WERI-Rb-1 (cell line): ENCODE measurements around the gene TXN.
A peak's percentile ranks its signal among the peaks of the same experiment; 100 is the strongest.

Experiments
- DNase-seq: peaks from one replicate; pipeline ENCODE4 v3.0.0-alpha.2; 2020
- H3K27ac ChIP-seq: fragments of 250-450 bp; sonication (Bioruptor Pico); 2 replicates; pipeline ENCODE4 v1.5.1; 2020; ENCODE audit warnings: mild to moderate bottlenecking, moderate library complexity
- H3K27me3 ChIP-seq: fragments of 250-450 bp; sonication (Bioruptor Pico); 2 replicates; pipeline ENCODE4 v1.5.1; 2021; ENCODE audit warnings: mild to moderate bottlenecking, low read depth, moderate library complexity; ENCODE audit not compliant: insufficient read depth, severe bottlenecking
- H3K36me3 ChIP-seq: fragments of 250-450 bp; sonication (Bioruptor Pico); 2 replicates; pipeline ENCODE4 v1.5.1; 2020; ENCODE audit warnings: mild to moderate bottlenecking, moderate library complexity
- H3K4me3 ChIP-seq: 2 replicates; pipeline ENCODE4 v1.5.1; 2011; ENCODE audit warnings: low read depth, mild to moderate bottlenecking, control low read depth, low read length
- H3K9me3 ChIP-seq: fragments of 250-450 bp; sonication (Bioruptor Pico); 2 replicates; pipeline ENCODE4 v1.5.1; 2021; ENCODE audit warnings: mild to moderate bottlenecking, moderate library complexity; ENCODE audit not compliant: severe bottlenecking
- TF ChIP-seq, protein P1 (sequence below): IDR thresholded peaks from 2 replicates; pipeline ENCODE4 v1.5.1; 2011; ENCODE audit warnings: low read depth, mild to moderate bottlenecking, control low read depth, inconsistent platforms, low read length

TXN gene

GRCh38 chr9:110261632-110262031 is 5.3 kb upstream of the TXN start:
- Histone ChIP-seq H3K27me3 (peaks cover 29% of the 10 kb centered on the region), H3K4me3 (no peak overlapping the region)
- DNase-seq, result no peak

GRCh38 chr9:110260911-110261310 is 4.6 kb upstream of the TXN start:
- TF ChIP-seq, protein P1, sequence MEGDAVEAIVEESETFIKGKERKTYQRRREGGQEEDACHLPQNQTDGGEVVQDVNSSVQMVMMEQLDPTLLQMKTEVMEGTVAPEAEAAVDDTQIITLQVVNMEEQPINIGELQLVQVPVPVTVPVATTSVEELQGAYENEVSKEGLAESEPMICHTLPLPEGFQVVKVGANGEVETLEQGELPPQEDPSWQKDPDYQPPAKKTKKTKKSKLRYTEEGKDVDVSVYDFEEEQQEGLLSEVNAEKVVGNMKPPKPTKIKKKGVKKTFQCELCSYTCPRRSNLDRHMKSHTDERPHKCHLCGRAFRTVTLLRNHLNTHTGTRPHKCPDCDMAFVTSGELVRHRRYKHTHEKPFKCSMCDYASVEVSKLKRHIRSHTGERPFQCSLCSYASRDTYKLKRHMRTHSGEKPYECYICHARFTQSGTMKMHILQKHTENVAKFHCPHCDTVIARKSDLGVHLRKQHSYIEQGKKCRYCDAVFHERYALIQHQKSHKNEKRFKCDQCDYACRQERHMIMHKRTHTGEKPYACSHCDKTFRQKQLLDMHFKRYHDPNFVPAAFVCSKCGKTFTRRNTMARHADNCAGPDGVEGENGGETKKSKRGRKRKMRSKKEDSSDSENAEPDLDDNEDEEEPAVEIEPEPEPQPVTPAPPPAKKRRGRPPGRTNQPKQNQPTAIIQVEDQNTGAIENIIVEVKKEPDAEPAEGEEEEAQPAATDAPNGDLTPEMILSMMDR, result no peak
- no peaks in the 10 kb centered on the region for H3K36me3 ChIP-seq
- no peak for DNase-seq
- H3K27me3 ChIP-seq, result peaks cover 29% of the 10 kb centered on the region
- H3K4me3 ChIP-seq, result no peak overlapping the region
- peaks cover 1% of the 10 kb centered on the region for H3K9me3 ChIP-seq
- H3K27ac ChIP-seq, result no peak overlapping the region

More at GRCh38 chr9:110261632-110262031, 5.3 kb upstream of the TXN start:
- no peaks in the 10 kb centered on the region for H3K36me3 ChIP-seq
- H3K9me3 ChIP-seq, result no peaks in the 10 kb centered on the region
- no peak overlapping the region for H3K27ac ChIP-seq
- TF ChIP-seq, protein P1, result no peak

DNA sequence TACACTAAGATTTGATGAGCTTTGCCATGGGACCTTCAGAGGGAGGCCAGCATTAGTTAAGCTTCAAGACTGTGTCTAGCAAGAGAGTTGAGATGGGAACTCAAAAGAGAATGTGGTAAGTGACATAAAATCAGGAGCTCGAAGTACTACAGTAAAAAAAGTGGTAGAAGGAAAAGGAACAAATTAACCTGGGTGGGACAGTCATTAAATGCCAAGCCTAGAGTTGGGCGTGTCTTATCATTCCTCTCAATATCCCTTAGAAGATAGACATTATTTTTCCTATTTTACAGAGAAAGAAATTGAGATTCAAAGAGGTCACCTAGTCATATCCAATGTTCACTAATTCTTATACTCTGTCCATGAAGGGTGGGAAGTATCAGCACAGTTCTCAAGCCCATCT is 3.3 kb upstream of the TXN start:
- Histone ChIP-seq H3K9me3 (peaks cover 9% of the 10 kb centered on the region), H3K27me3 (peaks cover 29% of the 10 kb centered on the region), H3K36me3 (no peaks in the 10 kb centered on the region), H3K27ac (no peak overlapping the region), H3K4me3 (no peak overlapping the region)
- no peak for DNase-seq
- TF ChIP-seq, protein P1, result no peak

- H3K9me3 ChIP-seq, result peaks cover 9% of the 10 kb centered on the region
- TF ChIP-seq, protein P1, result no peak
- H3K27me3 ChIP-seq, result peaks cover 32% of the 10 kb centered on the region
Observed at GRCh38 chr9:110258690-110259091, 2.4 kb upstream of the TXN start.

DNA sequence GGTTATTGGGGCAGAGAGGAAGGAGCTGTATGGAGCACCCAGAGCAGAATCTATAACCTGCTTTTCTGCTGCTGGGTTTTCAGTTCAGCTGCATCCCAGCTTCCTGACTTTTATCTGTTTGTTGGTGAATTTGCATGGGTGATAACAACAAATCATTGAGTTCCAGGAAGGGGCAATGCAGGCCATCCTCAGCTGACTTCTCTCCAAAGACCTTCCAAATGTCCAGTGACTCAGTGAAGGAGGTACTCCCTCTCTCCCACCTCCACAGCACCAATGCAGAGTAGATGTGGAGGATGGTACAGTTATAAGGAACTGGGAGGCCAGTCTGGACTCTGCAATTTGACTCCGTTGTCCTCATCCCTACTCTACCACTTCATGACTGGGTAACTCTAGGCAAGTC is 1.6 kb upstream of the TXN start:
- peaks cover 32% of the 10 kb centered on the region for H3K27me3 ChIP-seq
- TF ChIP-seq, protein P1, result no peak
- no peak for DNase-seq
- no peaks in the 10 kb centered on the region for H3K36me3 ChIP-seq
- H3K4me3 ChIP-seq, result no peak overlapping the region
- H3K9me3 ChIP-seq, result peaks cover 9% of the 10 kb centered on the region
- H3K27ac ChIP-seq, result no peak overlapping the region

More at GRCh38 chr9:110258690-110259091, 2.4 kb upstream of the TXN start:
- no peak for DNase-seq
- Histone ChIP-seq H3K27ac (no peak overlapping the region), H3K4me3 (no peak overlapping the region), H3K36me3 (no peaks in the 10 kb centered on the region)

DNA sequence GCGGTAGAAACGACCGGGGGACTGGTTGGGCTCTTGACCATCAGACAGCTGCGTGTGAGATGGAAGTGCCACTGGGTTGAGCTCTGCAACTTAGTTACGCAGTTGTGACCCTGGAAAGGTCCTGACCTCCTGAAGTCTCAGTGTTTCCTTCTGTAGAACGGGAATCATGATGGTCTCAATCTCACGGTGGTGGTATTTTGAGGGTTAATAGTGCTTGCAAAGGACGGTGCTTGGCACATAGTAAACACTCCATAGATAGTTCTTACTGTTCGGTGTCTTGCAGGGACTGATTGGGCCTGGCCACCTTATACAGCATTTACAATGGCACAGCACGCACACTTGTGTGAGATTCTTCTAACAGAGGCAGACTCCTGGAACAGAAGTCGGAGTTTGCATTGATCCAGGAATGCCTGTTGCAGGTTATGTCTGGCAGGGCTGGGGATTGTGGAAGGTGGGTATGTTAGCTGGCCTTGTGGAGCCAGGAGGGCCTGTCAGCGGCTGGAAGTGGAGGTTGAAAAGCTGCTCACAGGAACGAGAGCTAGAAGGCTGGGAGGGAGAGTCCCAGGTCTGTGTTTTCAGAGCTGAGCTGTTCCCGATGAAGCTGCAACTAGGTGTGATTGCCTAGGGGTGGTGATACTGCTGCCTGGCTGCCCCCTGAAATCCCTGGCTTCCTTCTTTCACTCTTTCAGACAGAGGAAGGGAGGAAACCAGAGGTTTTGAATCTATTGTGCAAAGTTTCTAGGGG is 962 bp upstream of the TXN start:
- H3K9me3 ChIP-seq, result peaks cover 9% of the 10 kb centered on the region
- no peaks in the 10 kb centered on the region for H3K36me3 ChIP-seq
- DNase-seq, result no peak
- TF ChIP-seq, protein P1, result no peak
- no peak overlapping the region for H3K27ac ChIP-seq
- H3K27me3 ChIP-seq, result peaks cover 32% of the 10 kb centered on the region
- peak overlapping the region; percentile 49 for H3K4me3 ChIP-seq
